Measurements from ENCODE around the gene NUDT4. TPM values are rescaled to one million over a fixed set of nuclear protein-coding genes. Genes with fewer than 3 reads are reported as not detected.
"Not testable (repeated sequence)": the region's sequence is repeated elsewhere in the genome, so short reads cannot be mapped to it uniquely, and the experiment has no call there.

The NUDT4 gene
- total RNA-seq, 3 donors from 2014 or later, result 51.1 to 94.3 (median 72.4) TPM

- Histone ChIP-seq H3K4me1 (peaks cover 0 to 4% of the 10 kb centered on the region in 2 donors), H3K27me3 (no peaks in the 10 kb centered on the region), H3K27ac (peak overlapping the region in 1 of 2 donors; percentile 3), H3K36me3 (no peaks in the 10 kb centered on the region), H3K4me3 (no peak overlapping the region), H3K9me3 (no peaks in the 10 kb centered on the region)
- intact Hi-C loops (cut with DNase I; ENCODE audit: low total_unique reads), result no loop called here
- DNase-seq (ENCODE audit: low spot score in 2 of 2), result no peak
- TF ChIP-seq POLR2AphosphoS5 (IDR thresholded peaks at IDR 0.05) (no peak), CTCF (IDR thresholded peaks at IDR 0.05) (no peak), POLR2A (IDR thresholded peaks at IDR 0.05) (no peak)
These were observed 13.0 kb downstream of the NUDT4 start for GRCh38 chr12:93390549-93391297.

- no peak for TF ChIP-seq POLR2A (IDR thresholded peaks at IDR 0.05)
- TF ChIP-seq CTCF (IDR thresholded peaks at IDR 0.05), result no peak
- no peak for TF ChIP-seq POLR2AphosphoS5 (IDR thresholded peaks at IDR 0.05)
- intact Hi-C loops (cut with DNase I; ENCODE audit: low total_unique reads), result no loop called here
These were observed 15.7 kb downstream of the NUDT4 start for GRCh38 chr12:93393425-93393824.

DNA sequence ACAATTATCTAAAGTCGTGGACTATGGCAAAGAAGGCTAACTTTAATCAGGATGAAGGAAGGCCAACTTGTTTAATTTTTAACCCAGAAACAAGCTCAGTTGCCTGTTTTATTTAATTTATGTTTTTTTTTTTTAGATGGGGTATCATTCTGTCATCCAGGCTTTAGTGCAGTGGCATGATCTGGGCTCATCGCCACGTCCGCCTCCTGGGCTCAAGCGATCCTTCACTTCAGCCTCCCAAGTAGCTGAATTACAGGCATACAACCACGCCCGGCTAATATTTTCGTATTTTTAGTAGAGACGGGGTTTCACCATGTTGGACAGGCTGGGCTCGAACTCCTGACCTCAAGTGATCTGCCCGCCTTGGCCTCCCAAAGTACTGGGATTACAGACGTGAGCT is 19.7 kb downstream of the NUDT4 start:
- no peak overlapping the region for H3K27ac ChIP-seq
- TF ChIP-seq CTCF (IDR thresholded peaks at IDR 0.05) (no peak), POLR2AphosphoS5 (IDR thresholded peaks at IDR 0.05) (no peak), POLR2A (IDR thresholded peaks at IDR 0.05) (no peak)
- intact Hi-C loops (cut with DNase I; ENCODE audit: low total_unique reads), result no loop called here
- no peak for DNase-seq (ENCODE audit: low spot score in 2 of 2)
- H3K27me3 ChIP-seq, result no peaks in the 10 kb centered on the region
- H3K9me3 ChIP-seq, result no peaks in the 10 kb centered on the region
- H3K4me3 ChIP-seq, result no peak overlapping the region
- H3K4me1 ChIP-seq, result no peaks in the 10 kb centered on the region
- no peaks in the 10 kb centered on the region for H3K36me3 ChIP-seq

More at GRCh38 chr12:93393425-93393824, 15.7 kb downstream of the NUDT4 start:
- peaks cover 0 to 4% of the 10 kb centered on the region in 2 donors for H3K4me1 ChIP-seq
- no peak for DNase-seq (ENCODE audit: low spot score in 2 of 2)
- no peaks in the 10 kb centered on the region for H3K36me3 ChIP-seq
- no peaks in the 10 kb centered on the region for H3K9me3 ChIP-seq
- H3K4me3 ChIP-seq, result no peak overlapping the region
- no peak overlapping the region for H3K27ac ChIP-seq
- H3K27me3 ChIP-seq, result no peaks in the 10 kb centered on the region

- H3K4me1 ChIP-seq; H3K4me3 ChIP-seq; H3K27me3 ChIP-seq; H3K9me3 ChIP-seq; H3K36me3 ChIP-seq; DNase-seq (ENCODE audit: low spot score in 2 of 2); intact Hi-C loops (cut with DNase I; ENCODE audit: low total_unique reads); H3K27ac ChIP-seq: not testable (repeated sequence)
These were observed 21.6 kb downstream of the NUDT4 start for GRCh38 chr12:93399183-93399863.

- no peak overlapping the region for H3K27ac ChIP-seq
- H3K27me3 ChIP-seq, result no peaks in the 10 kb centered on the region
- no peaks in the 10 kb centered on the region for H3K36me3 ChIP-seq
- intact Hi-C loops (cut with DNase I; ENCODE audit: low total_unique reads), result no loop called here
- no peaks in the 10 kb centered on the region for H3K9me3 ChIP-seq
- H3K4me1 ChIP-seq, result no peaks in the 10 kb centered on the region
- no peak overlapping the region for H3K4me3 ChIP-seq
- no peak for TF ChIP-seq POLR2A (IDR thresholded peaks at IDR 0.05)
- TF ChIP-seq POLR2AphosphoS5 (IDR thresholded peaks at IDR 0.05), result no peak
- no peak for DNase-seq (ENCODE audit: low spot score in 2 of 2)
These were observed 24.9 kb downstream of the NUDT4 start for GRCh38 chr12:93402333-93403311.

All from breast epithelium (tissue), 4 donors.